HG03460 (cell line): ENCODE measurements around the gene CFAP20DC.
"Not testable (repeated sequence)": the region's sequence is repeated elsewhere in the genome, so short reads cannot be mapped to it uniquely, and the experiment has no call there.

ENCODE experiments used
- ATAC-seq: cut with Tn5 transposase; IDR thresholded peaks from one replicate; pipeline ENCODE4 v1.9.1; 2021; ENCODE audit not compliant: unreplicated experiment

The CFAP20DC gene

GRCh38 chr3:58706395-58707167, 343.2 kb downstream of the CFAP20DC start:
- no peak for ATAC-seq

- ATAC-seq: no peak
These were observed 345.1 kb downstream of the CFAP20DC start for GRCh38 chr3:58704745-58705144.

GRCh38 chr3:58704304-58704703, 345.5 kb downstream of the CFAP20DC start:
- ATAC-seq: not testable (repeated sequence)

GRCh38 chr3:58698246-58698645, 351.6 kb downstream of the CFAP20DC start:
- no peak for ATAC-seq

- no peak for ATAC-seq
These were observed 352.3 kb downstream of the CFAP20DC start for GRCh38 chr3:58697561-58697960.

- ATAC-seq: not testable (repeated sequence)
These were observed 353.0 kb downstream of the CFAP20DC start for GRCh38 chr3:58696813-58697212.

GRCh38 chr3:58696093-58696492, 353.7 kb downstream of the CFAP20DC start:
- no peak for ATAC-seq

GRCh38 chr3:58695284-58695683, 354.5 kb downstream of the CFAP20DC start:
- not testable (repeated sequence) for ATAC-seq

- ATAC-seq: no peak
These were observed 355.6 kb downstream of the CFAP20DC start for GRCh38 chr3:58693940-58694850.

- no peak for ATAC-seq
These were observed 357.3 kb downstream of the CFAP20DC start for GRCh38 chr3:58692484-58692883.
